GM04503 (cell line): ENCODE results near the gene GPR156.
"Not testable (repeated sequence)": the region's sequence is repeated elsewhere in the genome, so short reads cannot be mapped to it uniquely, and the experiment has no call there.

Source experiments
- DNase-seq: peaks from one replicate; pipeline ENCODE4 v3.0.0-alpha.2; 2012; ENCODE audit warnings: low read depth

The GPR156 gene

DNA sequence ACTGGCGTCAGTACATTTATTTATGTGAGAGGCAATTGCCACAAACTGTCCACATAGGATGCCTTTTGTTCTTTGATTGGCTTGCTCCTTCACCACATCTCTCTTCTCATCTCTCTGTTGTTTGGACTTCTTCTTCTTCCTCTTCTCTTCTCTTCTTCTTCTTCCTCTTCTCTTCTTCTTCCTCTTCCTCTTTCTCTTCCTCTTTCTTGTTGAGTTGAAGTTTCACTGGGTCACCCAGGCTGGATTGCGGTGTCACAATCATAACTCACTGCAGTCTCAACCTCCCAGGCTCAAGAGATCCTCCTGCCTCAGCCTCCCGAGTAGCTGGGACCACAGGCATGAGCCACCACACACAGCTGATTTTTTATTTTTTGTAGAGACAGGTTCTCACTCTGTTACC is 123.1 kb downstream of the GPR156 start:
- no peak for DNase-seq

GRCh38 chr3:120160050-120160449 is 125.0 kb downstream of the GPR156 start:
- DNase-seq: peak; percentile 100

DNA sequence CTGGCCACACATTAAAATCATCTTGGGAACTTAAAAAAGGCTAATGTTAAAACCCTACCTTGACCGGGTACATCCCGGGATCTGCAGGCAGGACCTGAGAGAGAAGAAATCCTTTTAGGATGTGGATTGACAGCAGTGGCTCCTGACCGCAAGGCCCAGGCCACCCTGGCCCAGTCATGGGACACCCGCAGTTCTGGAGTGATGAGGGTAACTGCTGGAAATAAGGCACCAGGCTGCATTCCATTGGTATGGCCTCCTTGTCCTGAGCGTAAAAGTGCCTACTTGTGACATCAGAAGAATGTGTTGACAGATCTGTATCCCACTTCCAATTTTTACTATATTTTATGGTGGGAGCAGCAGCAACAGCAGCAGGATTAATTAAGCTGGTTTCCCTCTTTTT is 127.3 kb downstream of the GPR156 start:
- no peak for DNase-seq

- no peak for DNase-seq
Measured at GRCh38 chr3:120157113-120157512, 127.9 kb downstream of the GPR156 start.

DNA sequence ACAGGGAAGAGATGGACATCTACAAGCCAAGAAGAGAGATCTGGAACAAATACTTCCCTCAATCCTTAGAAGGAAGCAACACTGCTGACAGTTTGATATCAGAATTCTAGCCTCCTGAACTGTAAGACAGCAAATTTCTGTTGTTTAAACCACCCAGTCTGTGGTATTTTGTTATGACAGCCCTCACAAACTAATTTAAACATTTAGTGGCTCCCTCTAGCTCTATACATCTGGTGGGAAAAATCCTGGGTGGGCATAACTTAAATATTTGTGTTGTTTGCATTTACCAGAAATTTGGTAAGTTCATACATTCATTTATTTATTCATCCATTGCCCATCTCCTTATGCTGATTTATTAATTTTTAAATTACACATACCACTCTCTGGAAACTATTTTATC is 128.3 kb downstream of the GPR156 start:
- no peak for DNase-seq

DNA sequence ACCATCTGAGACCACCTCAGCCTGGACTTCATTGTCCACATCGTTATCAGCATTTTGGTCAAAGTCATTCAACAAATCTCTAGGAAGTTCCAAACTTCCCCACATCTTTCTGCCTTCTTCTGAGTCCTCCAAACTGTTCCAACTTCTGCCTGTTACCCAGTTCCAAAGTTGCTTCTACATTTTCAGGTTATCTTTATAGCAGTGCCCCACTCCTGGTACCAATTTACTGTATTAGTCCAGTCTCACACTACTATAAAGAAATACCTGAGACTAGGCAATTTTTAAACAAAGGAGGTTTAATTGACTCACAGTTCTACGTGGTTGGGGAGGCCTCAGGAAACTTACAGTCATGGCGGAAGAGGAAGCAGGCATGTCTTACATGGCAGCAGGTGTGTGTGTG is 129.3 kb downstream of the GPR156 start:
- not testable (repeated sequence) for DNase-seq

DNA sequence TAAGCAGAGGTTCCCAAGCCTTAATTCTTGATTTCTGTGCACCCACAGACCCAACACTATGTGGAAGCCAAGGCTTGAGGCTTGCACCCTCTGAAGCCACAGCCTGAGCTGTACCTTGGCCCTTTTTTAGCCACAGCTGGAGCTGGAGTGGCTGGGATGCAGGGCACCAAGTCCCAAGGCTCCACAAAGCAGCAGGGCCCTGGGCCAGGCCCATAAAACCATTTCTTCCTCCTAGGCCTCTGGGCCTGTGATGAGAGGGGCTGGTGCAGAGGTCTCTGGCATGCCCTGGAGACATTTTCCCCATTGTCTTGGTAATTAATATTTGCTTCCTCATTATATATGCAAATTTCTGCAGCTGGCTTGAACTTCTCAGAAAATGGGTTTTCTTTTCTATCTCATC is 129.9 kb downstream of the GPR156 start:
- no peak for DNase-seq

DNA sequence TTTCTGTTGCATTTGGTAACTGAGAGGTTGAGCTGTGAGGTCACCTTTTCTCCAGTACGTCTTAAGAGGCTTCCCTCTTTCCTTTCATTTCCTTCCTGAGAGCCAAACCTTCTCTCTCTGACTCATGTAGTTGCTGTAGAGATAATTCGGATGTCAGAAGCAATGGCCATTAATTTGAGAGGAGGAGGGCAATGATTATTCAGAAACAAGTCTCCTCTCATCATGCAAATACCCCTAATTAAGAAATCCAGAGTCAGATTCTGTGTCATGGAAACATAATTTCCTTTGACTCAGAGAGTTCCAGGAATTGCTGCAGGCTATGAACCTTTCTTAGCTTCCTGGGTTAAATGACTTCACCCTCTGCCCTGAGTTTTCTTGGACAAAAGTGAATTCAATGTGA is 131.7 kb downstream of the GPR156 start:
- peak; percentile 95 for DNase-seq

DNA sequence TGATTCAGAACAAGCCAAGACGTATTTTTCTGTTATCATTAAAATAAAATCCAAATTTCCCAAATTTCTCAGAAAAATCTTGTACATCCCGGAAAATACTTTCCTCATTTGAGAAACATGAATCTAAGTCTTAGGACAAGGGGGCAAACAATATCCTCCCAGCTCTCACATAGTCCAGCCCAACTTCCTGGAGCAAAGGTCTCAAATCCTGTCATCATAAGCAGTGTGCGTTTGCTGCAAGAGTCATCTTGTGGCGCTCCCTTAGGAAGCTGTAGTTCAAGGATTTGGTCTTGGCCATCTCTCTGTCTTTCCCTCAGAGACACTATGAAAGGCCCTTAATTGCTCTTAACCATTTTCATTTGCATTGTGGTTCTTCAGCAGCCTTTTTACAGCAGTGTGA is 133.2 kb downstream of the GPR156 start:
- DNase-seq: no peak

DNA sequence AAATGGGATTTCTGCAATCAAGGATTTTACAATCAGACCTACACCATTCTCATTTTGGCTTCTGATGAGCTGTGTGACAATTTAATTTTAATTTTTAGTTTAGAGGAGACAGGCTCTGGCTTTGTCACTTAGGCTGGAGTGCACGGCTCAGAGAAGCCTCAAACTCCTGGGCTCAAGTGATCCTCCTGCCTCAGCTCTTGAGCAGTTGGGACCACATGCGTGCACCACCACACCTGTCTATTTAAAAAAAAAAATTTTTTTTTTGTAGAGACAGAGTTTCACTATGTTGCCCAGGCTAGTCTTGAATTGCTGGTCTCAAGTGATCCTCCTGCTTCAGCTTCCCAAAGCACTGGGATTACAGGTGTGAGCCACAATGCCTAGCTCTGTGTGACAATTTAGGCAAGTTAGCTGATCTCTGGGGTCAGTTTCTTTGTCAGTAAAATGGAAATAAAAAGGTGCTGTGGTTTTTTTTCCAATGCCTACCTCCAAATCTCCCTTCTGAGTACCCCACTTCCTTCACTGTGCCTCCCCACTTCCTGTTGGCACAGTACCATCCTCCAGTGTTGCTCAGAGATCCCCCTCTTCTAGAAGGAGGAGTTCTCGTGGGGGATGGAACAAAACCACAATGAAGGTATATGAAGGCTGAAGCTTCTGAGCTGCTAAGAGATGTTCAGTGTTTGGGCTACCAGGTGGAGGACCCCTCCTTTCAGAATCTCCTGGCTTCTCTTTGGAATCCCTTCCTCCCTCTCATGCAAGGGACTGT is 136.7 kb downstream of the GPR156 start:
- DNase-seq: no peak

DNA sequence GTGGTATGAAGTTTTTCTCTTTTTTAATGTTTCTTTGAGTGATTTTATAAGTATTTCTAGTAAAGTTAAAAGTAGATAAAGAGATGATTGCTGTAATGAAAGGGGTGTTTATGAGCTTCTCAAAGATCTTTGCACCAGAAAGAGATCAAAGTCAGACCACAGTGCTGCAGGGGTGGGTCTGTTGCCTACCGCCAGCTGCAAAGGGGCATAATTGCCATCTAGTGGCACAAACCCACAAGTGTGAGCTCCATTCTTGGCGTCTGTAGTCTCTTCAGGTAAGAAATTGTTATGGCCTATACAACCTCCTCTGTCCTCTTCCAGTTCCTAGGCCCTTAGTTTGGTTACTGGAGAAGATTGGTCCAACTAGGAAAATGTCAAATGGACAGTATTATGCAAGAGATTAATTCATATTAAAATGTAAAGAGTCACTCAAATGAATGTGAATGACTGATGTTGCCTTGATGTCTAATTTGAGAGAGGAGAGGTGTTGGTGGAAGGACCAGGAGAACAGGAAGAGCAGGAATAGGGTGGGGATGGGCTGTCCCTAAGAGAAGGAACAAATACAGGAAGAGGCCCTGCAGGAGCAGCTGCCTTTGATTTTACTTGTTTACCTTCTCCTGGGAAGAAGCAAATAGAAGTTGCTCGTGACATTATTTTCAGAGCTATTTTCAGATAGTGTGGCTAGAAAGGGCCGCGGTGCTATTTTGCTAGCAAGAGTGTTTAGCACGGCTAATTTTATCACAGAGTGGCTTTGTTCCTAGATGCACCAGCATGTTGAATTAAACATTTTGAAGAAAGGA is 137.8 kb downstream of the GPR156 start:
- no peak for DNase-seq

- peak; percentile 71 for DNase-seq
Measured at GRCh38 chr3:120145542-120146285, 139.3 kb downstream of the GPR156 start.

DNA sequence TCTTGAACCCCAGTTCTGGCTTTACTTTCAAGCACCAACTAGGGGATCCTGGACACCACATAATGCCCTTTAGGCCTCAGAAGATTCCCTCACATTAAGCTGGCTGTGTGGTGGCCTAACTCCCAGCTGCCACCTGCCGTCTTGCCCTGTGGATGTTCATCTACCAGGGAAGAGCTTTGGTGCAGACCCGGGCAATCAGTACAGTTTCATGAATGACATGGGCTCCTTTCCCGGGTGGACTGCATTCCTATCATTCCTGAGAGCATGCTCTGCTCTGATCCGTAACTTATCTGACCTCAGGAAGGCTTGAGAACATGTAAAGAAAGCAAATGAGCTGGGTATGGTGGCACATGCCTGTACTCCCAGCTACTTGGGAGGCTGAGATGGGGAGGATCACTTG is 140.8 kb downstream of the GPR156 start:
- no peak for DNase-seq

GRCh38 chr3:120143676-120144075 is 141.3 kb downstream of the GPR156 start:
- no peak for DNase-seq

DNA sequence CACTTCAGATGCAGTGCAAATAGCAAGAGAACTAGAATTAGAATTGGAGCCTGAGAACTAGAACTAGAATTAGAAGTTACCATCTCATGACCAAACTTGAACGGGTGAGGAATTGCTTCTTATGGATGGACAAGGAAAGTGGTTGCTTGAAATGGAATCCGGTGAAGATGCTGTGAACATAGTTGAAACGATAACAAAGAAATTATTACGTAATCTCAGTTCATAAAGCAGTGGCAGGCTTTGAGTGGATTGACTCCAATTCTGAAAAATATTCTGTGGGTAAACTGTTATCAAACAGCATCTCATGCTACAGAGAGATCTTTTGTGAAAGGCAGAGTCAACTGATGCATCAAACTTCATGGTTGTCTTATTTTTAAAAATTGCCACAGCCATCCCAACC is 142.8 kb downstream of the GPR156 start:
- DNase-seq: no peak

DNA sequence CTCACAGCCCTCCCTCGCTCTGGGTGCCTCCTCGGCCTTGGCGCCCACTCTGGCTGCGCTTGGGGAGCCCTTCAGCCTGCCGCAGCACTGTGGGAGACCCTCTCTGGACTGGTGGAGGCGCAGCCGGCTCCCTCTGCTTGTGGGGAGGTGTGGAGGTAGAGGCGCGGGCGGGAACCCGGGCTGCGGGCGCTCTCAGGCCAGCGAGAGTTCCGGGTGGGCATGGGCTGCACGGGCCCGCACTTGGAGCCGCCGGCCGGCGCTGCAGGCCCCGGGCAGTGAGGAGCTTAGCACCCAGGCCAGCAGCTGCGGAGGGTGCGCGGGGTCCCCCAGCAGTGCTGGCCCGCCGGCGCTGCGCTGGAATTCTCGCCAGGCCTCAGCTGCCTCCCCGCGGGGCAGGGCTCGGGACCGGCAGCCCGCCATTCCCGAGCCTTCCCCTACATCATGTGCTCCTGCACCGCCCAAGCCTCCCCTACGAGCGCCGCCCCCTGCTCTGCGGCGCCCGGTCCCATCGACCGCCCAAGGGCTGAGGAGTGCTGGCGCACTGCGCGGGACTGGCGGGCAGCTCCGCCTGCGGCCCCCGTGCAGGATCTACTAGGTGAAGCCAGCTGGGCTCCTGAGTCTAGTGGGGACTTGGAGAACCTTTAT is 144.8 kb downstream of the GPR156 start:
- DNase-seq: no peak

GRCh38 chr3:120139140-120139539 is 145.9 kb downstream of the GPR156 start:
- no peak for DNase-seq

DNA sequence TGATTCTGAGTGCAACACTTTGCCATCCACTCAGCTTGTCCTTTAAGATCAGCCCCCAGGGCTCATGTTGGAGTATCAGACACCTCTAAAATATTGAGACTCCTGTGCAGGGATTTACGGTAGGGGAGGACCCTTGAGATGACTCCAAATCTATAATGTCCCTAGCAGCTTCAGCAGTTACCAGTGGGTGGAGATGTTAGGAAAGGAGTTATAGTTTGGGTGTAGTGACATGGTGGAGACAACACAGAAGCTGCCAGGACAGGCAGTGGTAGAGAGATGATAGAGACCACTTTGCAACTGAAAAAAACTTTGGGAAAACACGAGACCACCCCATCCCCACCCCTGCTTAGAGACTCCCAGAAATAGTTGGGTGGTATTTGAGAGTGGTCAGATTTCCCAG is 147.5 kb downstream of the GPR156 start:
- DNase-seq: no peak

GRCh38 chr3:120130656-120131055 is 154.4 kb downstream of the GPR156 start:
- DNase-seq: no peak

DNA sequence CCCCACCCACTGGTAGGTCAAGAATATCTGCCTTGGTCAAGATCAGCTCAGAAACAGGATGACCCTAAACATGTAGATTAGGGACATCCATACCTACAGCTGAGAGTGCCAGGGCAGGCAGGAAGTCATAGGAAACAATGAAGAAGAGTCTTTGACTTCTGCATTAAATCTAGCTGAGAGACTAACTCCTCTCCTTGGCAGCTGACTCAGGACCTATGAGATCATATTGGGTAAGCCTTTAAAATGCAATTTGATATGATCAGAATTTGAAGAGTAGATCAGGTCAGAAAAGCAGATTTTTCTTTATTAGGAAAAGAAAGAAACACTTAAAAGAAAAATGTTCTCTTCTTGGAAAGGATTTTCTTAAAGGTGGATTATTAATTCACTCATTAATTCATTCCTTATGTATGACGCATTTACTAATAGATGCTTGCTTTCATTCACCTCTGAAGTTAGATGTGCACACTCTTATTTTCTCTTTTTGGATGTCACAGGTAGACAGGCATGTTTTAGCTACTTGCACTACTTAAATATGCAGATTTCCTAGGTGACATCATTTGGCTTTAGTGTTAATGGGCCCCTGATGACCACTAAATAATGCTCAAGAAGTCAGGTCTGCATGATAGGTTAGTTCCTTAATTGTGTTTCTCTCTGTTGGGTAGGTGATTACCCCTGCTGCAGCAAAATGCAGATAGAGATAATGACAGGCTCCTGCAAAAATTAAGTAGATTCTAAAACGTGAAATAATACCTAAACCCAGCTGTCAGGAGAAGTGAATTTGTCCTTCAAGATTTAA is 155.1 kb downstream of the GPR156 start:
- no peak for DNase-seq

DNA sequence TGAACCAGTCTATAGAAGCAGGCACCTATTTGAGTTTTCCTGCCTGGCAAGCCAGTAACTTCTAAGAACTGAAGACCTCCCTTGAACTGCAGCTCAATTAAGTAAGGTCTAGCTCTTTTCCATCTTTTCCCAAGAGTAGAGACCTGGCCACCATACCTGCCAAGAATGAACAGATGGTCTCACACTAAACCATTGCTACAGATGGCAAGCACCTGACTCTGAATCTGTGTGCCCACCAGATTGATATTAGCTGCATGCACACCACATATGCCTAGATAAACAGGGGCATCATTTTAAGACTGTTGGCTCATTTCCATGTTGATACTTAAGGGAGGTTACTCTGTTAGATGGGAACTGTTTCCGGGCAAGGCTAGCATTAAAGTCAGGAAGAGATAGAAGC is 156.0 kb downstream of the GPR156 start:
- DNase-seq: no peak

GRCh38 chr3:120125992-120126391 is 159.0 kb downstream of the GPR156 start:
- no peak for DNase-seq
